GM19023 (cell line): ENCODE data around the gene ARHGAP25.
A peak's percentile ranks its signal among the peaks of the same experiment; 100 is the strongest.

Source experiments
- ATAC-seq: cut with Tn5 transposase; IDR thresholded peaks from one replicate; pipeline ENCODE4 v1.9.1; 2021; ENCODE audit warnings: mild to moderate bottlenecking, moderate library complexity; ENCODE audit not compliant: unreplicated experiment

Gene ARHGAP25

DNA sequence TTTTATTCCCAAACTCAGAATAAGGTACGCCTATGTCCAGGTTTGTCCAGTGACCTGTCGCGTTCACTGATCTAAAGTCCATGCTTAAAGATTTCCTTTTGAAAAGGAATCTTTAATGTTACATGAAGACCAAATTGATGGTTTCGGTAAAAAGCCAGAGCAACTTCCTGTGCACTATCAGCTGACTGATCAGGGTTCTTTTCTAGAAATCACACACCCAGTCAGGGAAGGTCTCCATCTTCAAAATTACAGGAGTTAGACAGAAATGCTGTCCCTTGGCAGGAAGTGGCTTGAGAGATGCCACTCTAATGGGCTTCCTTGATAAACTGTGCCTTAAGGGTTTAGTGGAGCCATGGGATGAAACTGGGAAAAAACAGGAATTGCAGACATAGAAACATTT, 14.7 kb upstream of the ARHGAP25 start:
- ATAC-seq, result no peak

DNA sequence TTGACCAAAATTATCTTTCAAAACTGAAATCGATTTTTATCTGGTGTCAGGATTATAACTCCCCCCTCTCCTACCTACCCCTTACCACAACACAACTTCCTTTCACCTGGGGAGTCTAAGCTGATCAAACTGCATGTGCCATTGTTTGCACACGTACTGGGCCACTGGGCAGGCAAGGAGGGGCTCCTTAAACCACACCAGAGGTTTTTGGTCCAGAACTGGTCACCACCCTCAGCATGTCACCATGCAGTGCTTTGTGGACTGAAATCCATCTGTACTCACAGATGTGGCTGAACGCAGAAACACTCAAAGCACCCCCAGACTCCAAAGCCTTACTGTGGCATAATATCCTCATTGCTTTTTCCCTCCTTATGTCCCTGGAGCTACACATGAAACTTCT, 13.9 kb upstream of the ARHGAP25 start:
- no peak for ATAC-seq

GRCh38 chr2:68721482-68722101, 13.0 kb upstream of the ARHGAP25 start:
- ATAC-seq, result peak; percentile 59

- ATAC-seq, result no peak
Measured at GRCh38 chr2:68722712-68723111, 11.9 kb upstream of the ARHGAP25 start.

DNA sequence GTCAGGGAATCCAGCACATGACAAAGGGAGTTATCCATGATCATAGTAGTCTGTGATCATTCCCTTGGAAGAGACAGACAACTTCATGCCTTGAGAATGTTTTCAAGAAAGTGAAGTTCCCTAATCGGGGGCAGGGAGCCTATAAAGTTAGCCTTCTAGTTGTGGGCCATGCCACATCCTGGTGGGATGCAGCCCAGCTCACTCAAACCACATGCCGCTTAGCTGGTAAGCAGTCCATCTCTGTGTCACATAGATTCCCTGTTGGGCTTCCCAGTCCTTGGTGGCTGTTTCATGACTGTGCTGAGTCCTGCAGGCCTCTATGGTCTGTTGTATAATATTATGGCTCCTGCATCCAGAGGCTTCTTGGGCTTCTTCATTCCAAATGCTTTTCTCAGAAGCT, 11.4 kb upstream of the ARHGAP25 start:
- no peak for ATAC-seq

GRCh38 chr2:68726100-68726499, 8.5 kb upstream of the ARHGAP25 start:
- ATAC-seq, result no peak

GRCh38 chr2:68726608-68727367, 7.8 kb upstream of the ARHGAP25 start:
- ATAC-seq, result peak; percentile 92

- no peak for ATAC-seq
Measured at GRCh38 chr2:68727683-68728375, 6.8 kb upstream of the ARHGAP25 start.

- ATAC-seq, result no peak
Measured at GRCh38 chr2:68730828-68731227, 3.8 kb upstream of the ARHGAP25 start.

DNA sequence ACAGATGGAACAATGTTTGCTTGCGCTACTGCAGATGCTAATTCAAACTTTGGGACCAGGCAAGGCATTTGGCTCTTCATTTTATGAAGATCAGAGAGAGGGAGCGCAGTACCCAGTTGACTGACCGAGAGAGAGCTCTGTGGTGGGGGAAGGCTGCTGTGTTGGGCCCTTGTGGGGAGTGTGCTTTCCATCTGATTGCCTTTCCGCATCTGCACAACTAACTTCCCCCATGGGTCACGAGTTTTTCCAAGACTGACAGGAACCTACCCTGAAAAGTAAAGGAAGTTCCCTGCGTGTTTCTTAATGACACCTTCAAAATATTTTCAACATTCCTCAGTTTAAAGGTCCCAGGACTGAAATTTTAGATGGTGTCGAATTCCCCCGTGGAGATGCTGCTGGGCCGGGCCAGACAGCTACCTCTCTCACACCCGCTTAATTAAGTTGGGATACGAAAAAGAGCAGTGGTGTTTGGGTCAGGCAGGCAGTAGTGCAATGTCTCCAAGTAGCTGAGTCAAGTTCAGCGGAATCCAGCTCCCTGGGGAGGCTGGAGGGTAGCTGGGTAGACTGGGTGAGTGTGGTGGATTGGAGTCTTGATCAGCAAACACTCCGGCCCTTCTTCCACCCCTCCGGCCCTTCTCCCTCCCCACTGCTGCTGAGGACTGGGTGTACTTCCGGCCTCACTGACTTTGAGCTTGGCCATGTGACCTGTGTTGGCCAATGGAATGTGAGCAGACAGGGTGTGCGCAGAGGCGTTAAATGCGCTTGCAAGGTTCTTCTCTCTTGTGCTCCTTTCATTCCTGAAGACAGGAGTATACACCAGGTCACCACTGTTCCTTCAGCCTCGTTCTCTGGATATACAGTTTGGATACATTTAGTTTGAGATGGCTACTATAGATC, 2.3 kb upstream of the ARHGAP25 start:
- ATAC-seq, result no peak

- ATAC-seq, result no peak
Measured at GRCh38 chr2:68733365-68733764, 1.2 kb upstream of the ARHGAP25 start.

DNA sequence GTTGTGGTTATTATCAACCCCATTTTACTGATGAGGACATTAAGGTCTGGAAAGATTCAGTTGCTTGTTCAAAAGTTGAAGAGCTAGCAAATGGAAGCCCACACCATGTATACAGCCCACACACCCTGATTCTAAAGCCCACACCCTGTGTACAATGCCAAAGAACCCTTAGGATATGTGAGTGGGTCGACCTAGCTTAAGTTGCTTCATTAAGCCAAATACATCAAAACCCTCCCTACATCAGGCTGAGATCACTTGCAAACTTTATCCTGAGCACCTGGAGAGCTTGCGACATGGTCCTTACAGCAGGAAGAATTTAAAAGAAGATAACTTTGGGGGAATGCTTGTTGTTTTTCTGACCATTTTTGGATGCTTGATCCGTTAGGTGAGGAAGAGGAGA, 435 bp upstream of the ARHGAP25 start:
- ATAC-seq, result no peak

DNA sequence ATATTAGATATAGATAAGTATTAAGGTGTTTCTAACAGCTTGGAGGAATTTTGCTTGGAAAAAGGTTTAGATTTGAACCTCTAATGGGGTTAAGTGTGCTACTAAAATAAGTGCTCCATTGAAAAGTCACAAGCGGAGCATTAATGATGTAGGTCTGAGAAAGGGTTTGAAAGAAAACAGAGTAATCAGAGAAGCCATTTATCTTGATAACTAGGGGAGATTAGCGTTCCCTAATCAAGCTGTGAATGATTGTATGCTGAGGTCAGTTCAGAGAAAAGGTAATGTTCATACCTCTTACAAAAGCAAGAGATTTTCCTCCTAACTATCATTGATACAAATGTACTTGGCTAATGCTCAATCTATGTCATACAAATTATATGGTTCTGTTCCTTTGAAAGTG, 1.5 kb downstream of the ARHGAP25 start:
- ATAC-seq, result no peak

DNA sequence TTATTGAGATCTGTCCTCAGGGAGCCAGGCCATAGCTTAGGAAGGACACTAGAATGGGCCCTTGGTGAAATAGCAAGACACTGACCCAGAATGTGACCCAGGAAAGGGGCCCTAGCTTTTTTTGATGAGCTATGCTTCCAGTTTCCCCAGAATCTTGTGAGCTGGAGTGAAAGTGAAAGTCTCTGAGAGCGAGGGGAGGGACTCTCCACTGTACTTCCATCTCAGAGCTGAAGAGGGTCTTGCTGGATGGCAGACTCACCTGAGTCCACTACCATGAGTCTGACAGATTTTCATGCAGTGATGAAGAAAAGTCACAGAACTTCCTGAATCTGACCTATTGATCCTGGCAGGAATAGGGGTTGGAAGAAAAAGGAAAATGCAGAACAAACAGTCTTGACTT, 3.1 kb downstream of the ARHGAP25 start:
- ATAC-seq, result no peak

GRCh38 chr2:68738906-68739594, 4.4 kb downstream of the ARHGAP25 start:
- ATAC-seq, result no peak

- ATAC-seq, result no peak
Measured at GRCh38 chr2:68739595-68740399, 5.2 kb downstream of the ARHGAP25 start.

DNA sequence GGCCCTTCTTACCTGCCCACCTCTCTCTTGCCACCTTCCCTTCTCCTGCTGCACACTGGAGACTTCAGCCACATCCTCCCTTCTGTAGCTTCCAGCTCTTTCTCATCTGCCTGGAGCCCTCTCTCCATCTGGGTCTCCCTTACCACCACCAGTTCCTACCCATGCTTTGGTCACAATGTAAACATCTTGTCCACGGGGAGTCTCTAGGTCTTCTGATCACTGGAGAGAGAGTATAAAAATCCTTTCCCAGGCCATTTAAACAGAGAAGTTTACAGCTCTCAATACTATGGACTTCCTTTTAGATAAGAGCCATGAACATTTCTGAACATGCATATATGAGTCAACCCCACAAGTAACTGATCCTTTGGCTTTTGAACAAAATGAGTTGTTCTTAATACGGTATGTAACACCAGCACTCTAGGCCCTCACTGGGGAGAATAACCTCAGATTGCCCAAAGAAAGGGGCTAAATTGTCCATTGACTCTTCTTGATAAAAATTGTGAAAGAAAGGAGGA, 5.8 kb downstream of the ARHGAP25 start:
- ATAC-seq, result no peak

DNA sequence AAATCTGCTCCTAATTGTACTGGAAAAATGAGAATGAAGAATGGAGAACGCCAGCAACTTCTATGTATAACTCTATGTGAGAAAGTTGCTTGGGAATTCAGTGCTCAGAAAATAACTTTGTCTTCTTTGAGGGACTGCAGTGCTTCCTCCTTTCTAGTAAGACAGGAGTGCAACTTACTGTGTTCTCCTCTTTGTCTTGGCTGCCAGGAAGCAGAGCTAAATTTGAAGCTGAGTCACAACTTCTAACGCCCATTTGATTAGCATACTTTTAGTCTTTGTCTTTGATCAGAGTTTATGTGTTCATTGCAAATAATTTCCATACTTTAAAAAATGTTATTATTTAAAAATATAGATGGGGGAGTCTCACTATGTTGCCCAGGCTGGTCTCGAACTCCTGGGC, 6.6 kb downstream of the ARHGAP25 start:
- no peak for ATAC-seq

DNA sequence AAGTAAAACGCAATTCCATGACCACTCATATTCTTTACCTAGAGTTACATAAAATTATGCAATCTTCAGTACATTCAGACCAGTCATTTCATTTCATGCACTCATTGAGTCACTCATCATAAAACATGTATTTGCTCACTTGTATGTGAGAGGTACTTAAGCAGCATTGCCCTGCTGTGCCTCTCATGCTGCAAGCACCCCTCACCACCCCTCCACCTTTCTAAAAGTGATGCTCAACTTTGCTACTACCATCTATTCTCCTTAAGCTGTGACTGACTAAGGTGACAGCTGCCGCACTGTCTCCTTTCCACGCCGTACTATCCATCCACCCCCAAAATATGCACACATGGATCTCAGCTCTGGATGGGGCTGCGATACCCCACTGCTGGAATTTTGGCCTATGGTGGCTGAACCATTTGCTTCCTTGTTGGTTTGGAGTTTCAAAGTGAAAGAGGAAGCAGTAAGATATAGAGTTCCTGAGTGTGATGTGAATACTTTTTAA, 7.2 kb downstream of the ARHGAP25 start:
- no peak for ATAC-seq
